K562 (cell line): ENCODE measurements around the gene PUS10. TPM values are rescaled to one million over a fixed set of nuclear protein-coding genes. Genes with fewer than 3 reads are reported as not detected.

Experiments
- ATAC-seq: fragments of 200-7000 bp; cut with Tn5 transposase; 3 replicates; pipeline ENCODE4 v1.9.1; 2020; ENCODE audit warnings: moderate library complexity
- BruUV-seq: library from RNA; stranded (reverse); fragments of 400-500 nt; replicated peaks from 2 replicates; lab custom pipeline; 2021; lab: Mats Ljungman, UMichigan
- CTCF ChIA-PET: fragments of 300-600 bp; formaldehyde crosslinking; extraction: SDS; loops from one replicate; lab custom pipeline; 2021; ENCODE audit warnings: low intra/inter-chr PET ratio; lab: Yijun Ruan, JAX
- POLR2A ChIA-PET: fragments of 300-600, 350-650 bp; sonication (Branson Sonifier 250); formaldehyde crosslinking; extraction: SDS; loops from one replicate; lab custom pipeline; 2021; ENCODE audit warnings: antibody characterized with exemption, inconsistent platforms; lab: Yijun Ruan, JAX
- DNase-seq, 4 experiments: peaks; one replicate each; pipeline versions ENCODE4 v3.0.0 to v3.0.0-alpha.2; 2011 to 2018; ENCODE audit warnings: low spot score in 3 of 4, mixed read lengths in 3 of 4; ENCODE audit errors: extremely low read depth in 1 of 4
- FAIRE-seq: peaks from 2 replicates; lab custom pipeline; 2011; peaks lifted over from hg19 to GRCh38; lab: Jason Lieb, UNC
- H2AFZ ChIP-seq: 2 replicates; pipeline ENCODE4 v1.6.0; 2011; ENCODE audit warnings: low read depth, low read length, control low read depth, inconsistent platforms
- H3K27ac ChIP-seq: fragments of 200-600 bp; 3 replicates; pipeline ENCODE4 v1.8.0; 2011; ENCODE audit warnings: low read depth, mild to moderate bottlenecking, control low read depth, inconsistent platforms, low read length, moderate library complexity, mixed read lengths; ENCODE audit errors: extremely low read depth
- H3K27me3 ChIP-seq, 2 experiments: fragments of 300-600 bp in 1 of 2; 2 replicates in 1 of 2; 3 replicates in 1 of 2; pipeline versions ENCODE4 v1.6.0 to v1.8.0; 2011; ENCODE audit warnings: inconsistent platforms in 2 of 2, low read length in 2 of 2, mild to moderate bottlenecking in 1 of 2, mixed read lengths in 1 of 2, moderate library complexity in 1 of 2; ENCODE audit not compliant: control insufficient read depth in 2 of 2, insufficient read depth in 2 of 2
- H3K36me3 ChIP-seq: fragments of 300-600 bp; 3 replicates; pipeline ENCODE4 v1.8.0; 2011; ENCODE audit warnings: mild to moderate bottlenecking, low read length, inconsistent platforms; ENCODE audit not compliant: control insufficient read depth, insufficient read depth
- H3K4me1 ChIP-seq, 2 experiments: fragments of 200-600 bp in 1 of 2; replicated peaks in 1 of 2; 2 replicates in 1 of 2; 3 replicates in 1 of 2; pipeline versions ENCODE4 v1.5.1 to v1.8.0; 2011; ENCODE audit warnings: inconsistent platforms in 2 of 2, low read length in 2 of 2, mild to moderate bottlenecking in 1 of 2, mixed read lengths in 1 of 2, moderate library complexity in 1 of 2; ENCODE audit not compliant: control insufficient read depth in 2 of 2, insufficient read depth in 2 of 2
- H3K4me2 ChIP-seq: 2 replicates; pipeline ENCODE4 v1.6.1; 2011; ENCODE audit warnings: low read length, control low read depth, inconsistent platforms, mixed read lengths; ENCODE audit not compliant: insufficient read depth
- H3K4me3 ChIP-seq: fragments of 200-600 bp; sonication (generic), shearing (Covaris generic); 2 replicates; pipeline ENCODE4 v1.5.1; 2016; ENCODE audit warnings: control low read depth, inconsistent platforms
- H3K79me2 ChIP-seq: fragments of 200-600 bp; 3 replicates; pipeline ENCODE4 v1.8.0; 2011; ENCODE audit warnings: low read length, inconsistent platforms; ENCODE audit not compliant: control insufficient read depth, insufficient read depth
- H3K9ac ChIP-seq, 2 experiments: 2 replicates each; pipeline versions ENCODE4 v1.6.0 to v1.6.1; 2011; ENCODE audit warnings: low read depth in 2 of 2, low read length in 2 of 2, control low read depth in 1 of 2, inconsistent platforms in 1 of 2, mild to moderate bottlenecking in 1 of 2, mixed read lengths in 1 of 2; ENCODE audit not compliant: insufficient read depth in 1 of 2
- H3K9me1 ChIP-seq: one replicate; pipeline ENCODE4 v1.6.0; 2011; ENCODE audit warnings: inconsistent platforms, mild to moderate bottlenecking, low read length, moderate library complexity; ENCODE audit not compliant: control insufficient read depth, insufficient read depth
- H3K9me3 ChIP-seq: replicated peaks from 2 replicates; pipeline ENCODE4 v1.5.1; 2011; ENCODE audit warnings: low read depth, low read length, inconsistent platforms; ENCODE audit not compliant: control insufficient read depth, insufficient read depth
- H4K20me1 ChIP-seq: replicated peaks from 2 replicates; pipeline ENCODE4 v1.6.1; 2011; ENCODE audit warnings: low read length, inconsistent platforms, mixed read lengths; ENCODE audit not compliant: control insufficient read depth, insufficient read depth
- C11orf30 ChIP-seq: fragments of 450-650 bp; IDR thresholded peaks from 2 replicates; pipeline ENCODE4 v1.6.1; 2016; ENCODE audit warnings: low read depth, mild to moderate bottlenecking
- CBX8 ChIP-seq: fragments of 200-600 bp; sonication (generic); IDR thresholded peaks from 2 replicates; pipeline ENCODE4 v1.6.1; 2012; ENCODE audit warnings: borderline replicate concordance, mixed run types, low read depth, mild to moderate bottlenecking, moderate library complexity, mixed read lengths, low read length, control low read depth, inconsistent platforms; ENCODE audit not compliant: poor library complexity, severe bottlenecking; ENCODE audit errors: extremely low read depth
- HES1 ChIP-seq: fragments of 450-650 bp; IDR thresholded peaks from 2 replicates; pipeline ENCODE4 v1.6.1; 2016; ENCODE audit warnings: low read depth, mild to moderate bottlenecking, moderate library complexity
- NFE2L1 ChIP-seq: fragments of 450-650 bp; IDR thresholded peaks from 2 replicates; pipeline ENCODE4 v1.6.1; 2016; ENCODE audit warnings: missing genetic modification characterization, low read depth, mild to moderate bottlenecking, missing compliant biosample characterization, moderate library complexity, borderline replicate concordance
- SIX5 ChIP-seq, 2 experiments: IDR thresholded peaks; 2 replicates each; pipeline ENCODE4 v1.6.1; 2011; ENCODE audit warnings: low read length in 2 of 2, borderline replicate concordance in 1 of 2, low read depth in 1 of 2, mild to moderate bottlenecking in 1 of 2, moderate library complexity in 1 of 2; ENCODE audit not compliant: insufficient read depth in 1 of 2
- SP2 ChIP-seq: IDR thresholded peaks from 2 replicates; pipeline ENCODE4 v1.6.1; 2011; ENCODE audit warnings: mild to moderate bottlenecking, low read depth, low read length, moderate library complexity; ENCODE audit not compliant: poor library complexity, severe bottlenecking; ENCODE audit errors: extremely low read depth
- ZBTB17 ChIP-seq: fragments of 450-650 bp; formaldehyde crosslinking; IDR thresholded peaks from 2 replicates; pipeline ENCODE4 v1.4.0; 2020; ENCODE audit warnings: mild to moderate bottlenecking
- ZBTB43 ChIP-seq: sonication (generic); formaldehyde crosslinking; IDR thresholded peaks from 2 replicates; pipeline ENCODE4 v1.8.0; 2023; ENCODE audit warnings: mild to moderate bottlenecking, missing genetic modification reagents
- whole genome bisulfite sequencing: fragments of 100-300 bp; shearing (Covaris generic); methylation state at CpG from one replicate; pipeline ENCODE4 v1.1.6; 2016; ENCODE audit warnings: low coverage, mixed read lengths; ENCODE audit not compliant: insufficient coverage; ENCODE audit errors: missing lambda C conversion rate; 5-methylcytosine and 5-hydroxymethylcytosine counted together
- in situ Hi-C: fragments of 300-500 bp; cut with MboI; formaldehyde crosslinking; loops from 4 replicates; pipeline ENCODE4 v1.15.0; 2018; ENCODE audit warnings: inconsistent platforms, mixed read lengths
- intact Hi-C: fragments of 100-400 bp; cut with micrococcal nuclease; formaldehyde crosslinking; loops from 2 replicates; pipeline ENCODE4 v1.14.2; 2022
- polyA plus RNA-seq, 8 experiments: library from polyadenylated mRNA; depleted of rRNA in 4 of 8; stranded (reverse) in 5 of 8; unstranded in 3 of 8; fragments of >200 nt; fragmentation: Nextera tagmentation in 2 of 8; fragmentation: Illumina TruSeq in 1 of 8; extraction: Ambion mirVana in 2 of 8; extraction: Trizol in 1 of 8; gene quantifications; 2 replicates each; pipeline versions ENCODE4 v1.2.1 to v1.2.3, GENCODE V29; 2011 to 2014; ENCODE audit warnings: inconsistent platforms in 1 of 8, missing spikeins in 1 of 8
- total RNA-seq, 7 experiments: library from RNA; depleted of rRNA in 6 of 7; stranded (reverse); fragments of >200 nt in 6 of 7; fragmentation: Illumina TruSeq in 2 of 7; extraction: Trizol in 2 of 7; gene quantifications; 2 replicates each; pipeline versions ENCODE4 v1.2.1 to v1.2.3, GENCODE V29; 2011 to 2021; ENCODE audit warnings: low replicate concordance in 1 of 7

PUS10 gene
- total and polyA plus RNA-seq, 9 of the 15 experiments (the other 6 are each of a cell fraction or from before 2014, with no cell fraction given), result 5.0 to 10.7 (median 7.6) TPM

- H3K4me1 ChIP-seq, result no peaks in the 10 kb centered on the region
- no peaks in the 10 kb centered on the region for H3K9me3 ChIP-seq
- no peaks in the 10 kb centered on the region for H4K20me1 ChIP-seq
- H3K79me2 ChIP-seq, result no peaks in the 10 kb centered on the region
- POLR2A ChIA-PET, result no interaction called here
- no peak for TF ChIP-seq SIX5 (IDR thresholded peaks at IDR 0.05; ENCODE audit: borderline replicate concordance in 1 of 2, insufficient read depth in 1 of 2, low read depth in 1 of 2, low read length in 2 of 2)
- no peak for TF ChIP-seq ZBTB17 (CRISPR knock-in tag)
- TF ChIP-seq SP2, result no peak
- BruUV-seq, result no TSS peak
- ATAC-seq, result no peak
- no peaks in the 10 kb centered on the region for H3K9me1 ChIP-seq
- no peak overlapping the region for H2AFZ ChIP-seq
- in situ Hi-C loops, result no loop called here
- H3K27me3 ChIP-seq, result no peaks in the 10 kb centered on the region
- no peak overlapping the region for H3K4me3 ChIP-seq
- DNase-seq, result no peak
- H3K9ac ChIP-seq, result no peak overlapping the region
- intact Hi-C loops, result loop anchor here (10.0 kb wide), 1 partner anchor 109 kb away; the partner anchor contains the start of gene REL
- H3K36me3 ChIP-seq, result no peaks in the 10 kb centered on the region
- no peak overlapping the region for H3K27ac ChIP-seq
- CTCF ChIA-PET, result no interaction called here
- no peak for FAIRE-seq
- H3K4me2 ChIP-seq, result no peak overlapping the region
Measured at GRCh38 chr2:60994131-60994530, 23.9 kb downstream of the PUS10 start.

- intact Hi-C loops, result loop anchor here (10.0 kb wide), 1 partner anchor 108 kb away; the partner anchor contains the start of gene REL
- DNase-seq (no peak), FAIRE-seq (no peak), ATAC-seq (no peak)
- H3K79me2 ChIP-seq, result no peaks in the 10 kb centered on the region
- H3K4me1 ChIP-seq, result no peaks in the 10 kb centered on the region
- no peak overlapping the region for H3K9ac ChIP-seq
- TF ChIP-seq ZBTB43 (CRISPR knock-in tag) (no peak), CBX8 (no peak), NFE2L1 (tag) (no peak), HES1 (no peak), C11orf30 (no peak)
- no peaks in the 10 kb centered on the region for H4K20me1 ChIP-seq
- no peak overlapping the region for H3K4me3 ChIP-seq
- H3K9me3 ChIP-seq, result no peaks in the 10 kb centered on the region
- CTCF ChIA-PET, result no interaction called here
- H3K27me3 ChIP-seq, result no peaks in the 10 kb centered on the region
- no peak overlapping the region for H3K4me2 ChIP-seq
- POLR2A ChIA-PET, result no interaction called here
- H3K36me3 ChIP-seq, result no peaks in the 10 kb centered on the region
- no TSS peak for BruUV-seq
- H2AFZ ChIP-seq, result no peak overlapping the region
- in situ Hi-C loops, result no loop called here
- WGBS, result 78% methylated on average over 7 of the region's 7 CpGs
- no peak overlapping the region for H3K27ac ChIP-seq
- H3K9me1 ChIP-seq, result no peaks in the 10 kb centered on the region
Measured at GRCh38 chr2:60992985-60993392, 25.1 kb downstream of the PUS10 start.
